GM18519 (cell line): ENCODE data around the gene MAP3K7.
"Not testable (repeated sequence)": the region's sequence is repeated elsewhere in the genome, so short reads cannot be mapped to it uniquely, and the experiment has no call there.

Experiments
- ATAC-seq: cut with Tn5 transposase; IDR thresholded peaks from one replicate; pipeline ENCODE4 v1.9.1; 2021; ENCODE audit warnings: mild to moderate bottlenecking, moderate library complexity; ENCODE audit not compliant: unreplicated experiment, low FRiP score

Gene MAP3K7

DNA sequence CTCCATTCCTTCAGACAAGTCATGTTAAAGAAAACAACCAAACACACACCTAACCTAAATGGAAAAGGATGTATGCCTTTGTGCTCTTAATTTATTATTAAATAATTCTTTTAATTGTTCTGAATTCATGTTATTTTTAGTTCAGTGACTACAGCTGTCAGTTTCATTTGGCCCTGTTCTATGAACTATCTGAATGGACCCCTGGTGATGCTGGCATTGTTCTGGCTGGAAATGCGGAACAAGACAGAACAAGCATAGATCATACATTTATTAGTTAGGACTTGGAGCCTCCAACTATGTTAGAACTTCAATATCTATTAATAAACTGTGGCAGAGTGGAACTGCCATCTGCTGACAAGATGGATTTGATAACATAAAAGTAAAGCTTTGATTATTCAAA, 5.7 kb downstream of the MAP3K7 start:
- ATAC-seq, result no peak

DNA sequence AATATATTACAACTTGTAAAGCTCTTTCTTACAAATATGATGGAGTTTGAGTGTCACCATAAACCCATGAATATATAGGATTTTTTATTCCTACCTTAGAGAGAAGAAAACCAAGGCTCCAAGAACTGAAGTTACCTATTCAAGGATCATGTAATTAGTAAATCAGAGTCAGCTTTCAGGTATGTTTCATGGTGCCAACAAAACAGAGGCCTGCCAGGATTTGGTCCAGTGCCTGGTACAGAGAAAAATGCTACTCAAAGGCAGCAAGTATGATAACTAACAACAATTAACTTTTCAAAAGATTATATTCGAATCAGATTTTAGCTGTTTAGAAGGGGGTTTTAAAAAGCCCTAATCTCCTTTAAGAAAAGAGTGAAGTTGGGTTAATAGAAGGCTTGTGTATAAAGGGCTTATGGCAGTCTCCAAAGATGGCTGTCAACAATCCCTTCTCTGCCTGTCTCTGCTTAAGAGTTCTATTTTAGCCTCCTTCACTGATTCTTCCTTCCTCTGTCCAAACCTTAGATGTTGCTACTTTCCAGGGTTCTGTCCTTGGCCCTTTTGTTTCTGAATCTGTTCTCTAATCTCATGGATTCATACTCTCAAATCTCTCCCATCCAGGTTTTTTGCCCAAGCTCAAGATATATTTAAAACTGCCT, 7.8 kb downstream of the MAP3K7 start:
- no peak for ATAC-seq

DNA sequence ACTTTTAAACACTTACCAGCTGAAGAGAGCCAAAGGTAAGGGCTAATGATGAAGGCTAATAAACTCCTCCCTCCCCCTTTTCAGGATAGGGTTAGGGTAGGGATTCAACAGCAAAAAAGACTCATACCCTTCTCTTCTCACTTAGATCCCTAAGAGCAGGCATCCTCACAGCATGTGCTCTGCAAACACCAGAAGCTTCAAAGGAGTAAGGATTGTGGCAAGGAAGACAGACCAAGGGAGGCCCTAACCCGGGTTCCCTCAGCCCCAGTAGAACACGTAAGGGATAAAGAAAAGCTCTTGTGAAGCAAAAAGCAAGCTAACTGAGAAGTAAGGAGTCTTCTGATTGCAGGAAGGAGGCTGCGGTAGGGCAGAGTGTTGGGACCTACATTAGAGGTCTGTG, 11.6 kb downstream of the MAP3K7 start:
- ATAC-seq, result no peak

DNA sequence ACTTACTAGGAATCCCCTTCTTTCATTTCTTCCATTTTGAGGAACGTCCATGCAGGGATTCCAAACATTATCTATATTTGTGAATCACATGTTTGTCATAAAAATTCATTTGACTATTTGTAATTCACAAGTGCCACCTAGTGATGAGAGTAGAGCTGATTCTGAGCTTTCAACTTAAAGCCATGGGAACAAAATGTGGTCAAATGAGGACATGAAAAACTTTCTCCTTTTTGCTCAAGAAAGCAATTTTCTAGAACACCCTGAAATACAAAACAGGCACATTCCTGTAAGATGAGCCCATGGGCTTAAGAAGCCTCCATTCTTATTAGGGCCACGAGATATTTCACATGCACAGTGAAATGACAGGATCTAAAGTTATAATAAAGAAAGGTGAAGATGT, 12.3 kb downstream of the MAP3K7 start:
- ATAC-seq, result no peak

DNA sequence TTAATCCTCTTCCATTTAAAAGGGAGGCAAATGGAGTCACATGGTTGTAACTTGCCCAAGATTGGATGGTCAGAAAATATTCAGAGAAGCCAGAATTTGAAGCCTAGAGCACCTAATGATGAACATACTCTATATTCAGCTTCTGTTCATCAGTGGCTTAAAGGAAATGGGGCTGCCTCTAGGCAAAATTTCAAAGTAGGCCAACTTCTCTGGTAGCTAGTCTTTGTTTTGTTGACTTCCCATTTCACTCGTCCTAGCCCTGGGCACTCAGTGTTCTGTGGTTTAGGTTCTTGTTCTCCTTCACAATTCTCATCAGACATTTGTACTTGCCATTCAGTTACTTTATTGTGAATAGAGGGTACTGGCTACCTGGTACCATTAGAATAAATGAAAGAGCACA, 13.2 kb downstream of the MAP3K7 start:
- no peak for ATAC-seq

DNA sequence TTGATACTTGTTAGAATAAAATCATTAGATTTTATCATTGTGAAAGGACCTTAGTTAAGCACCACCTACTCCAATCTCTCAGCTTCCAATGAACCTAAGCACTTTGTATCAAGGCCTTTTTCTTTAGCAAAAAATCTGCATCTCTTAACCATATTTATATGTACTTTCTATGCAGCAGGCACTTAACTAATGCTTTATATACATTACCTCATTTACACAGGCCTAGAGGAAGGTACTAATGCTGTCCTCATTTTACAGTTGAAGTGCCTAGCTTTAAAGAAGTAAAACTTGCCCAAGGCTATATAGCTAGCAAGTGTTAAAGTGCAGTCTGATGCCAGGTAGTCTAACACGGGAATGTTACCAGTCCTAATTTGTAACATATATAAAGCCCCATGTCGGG, 14.0 kb downstream of the MAP3K7 start:
- no peak for ATAC-seq

DNA sequence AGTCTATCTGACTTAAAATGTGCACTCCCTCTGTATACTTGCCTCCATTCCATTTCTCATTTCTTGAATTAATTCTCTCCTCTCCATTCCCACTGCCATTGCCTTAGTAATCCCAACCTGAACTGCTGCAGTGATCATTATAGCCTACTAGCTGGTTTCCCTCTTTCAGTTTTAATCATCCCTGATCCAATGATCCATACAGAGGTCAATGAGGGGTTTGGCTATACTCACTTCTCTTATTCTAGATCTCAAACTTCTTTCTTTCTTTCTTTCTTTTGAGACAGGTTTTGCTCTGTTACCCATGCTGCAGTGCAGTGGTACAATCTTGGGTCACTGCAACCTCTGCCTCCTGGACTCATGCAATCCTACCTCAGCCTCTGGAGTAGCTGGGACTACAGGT, 17.6 kb downstream of the MAP3K7 start:
- no peak for ATAC-seq

DNA sequence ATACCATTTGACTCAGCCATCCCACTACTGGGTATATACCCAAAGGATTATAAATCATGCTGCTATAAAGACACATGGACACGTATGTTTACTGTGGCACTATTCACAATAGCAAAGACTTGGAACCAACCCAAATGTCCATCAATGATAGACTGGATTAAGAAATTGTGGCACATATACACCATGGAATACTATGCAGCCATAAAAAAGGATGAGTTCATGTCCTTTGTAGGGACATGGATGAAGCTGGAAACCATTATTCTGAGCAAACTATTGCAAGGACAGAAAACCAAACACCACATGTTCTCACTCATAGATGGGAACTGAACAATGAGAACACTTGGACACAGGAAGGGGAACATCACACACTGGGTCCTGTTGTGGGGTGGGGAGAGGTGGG, 19.2 kb downstream of the MAP3K7 start:
- ATAC-seq, result not testable (repeated sequence)

DNA sequence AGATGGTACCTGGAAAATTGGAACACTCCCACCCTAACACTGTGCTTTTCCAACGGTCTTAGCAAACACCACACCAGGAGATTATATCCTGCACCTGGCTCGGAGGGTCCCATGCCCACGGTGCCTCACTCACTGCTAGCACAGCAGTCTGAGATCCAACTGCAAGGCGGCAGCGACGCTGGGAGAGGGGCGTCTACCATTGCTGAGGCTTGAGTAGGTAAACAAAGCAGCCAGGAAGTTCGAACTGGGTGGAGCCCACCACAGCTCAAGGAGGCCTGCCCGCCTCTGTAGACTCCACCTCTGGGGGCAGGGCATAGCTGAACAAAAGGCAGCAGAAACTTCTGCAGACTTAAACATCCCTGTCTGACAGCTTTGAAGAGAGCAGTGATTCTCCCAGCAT, 24.5 kb downstream of the MAP3K7 start:
- not testable (repeated sequence) for ATAC-seq

DNA sequence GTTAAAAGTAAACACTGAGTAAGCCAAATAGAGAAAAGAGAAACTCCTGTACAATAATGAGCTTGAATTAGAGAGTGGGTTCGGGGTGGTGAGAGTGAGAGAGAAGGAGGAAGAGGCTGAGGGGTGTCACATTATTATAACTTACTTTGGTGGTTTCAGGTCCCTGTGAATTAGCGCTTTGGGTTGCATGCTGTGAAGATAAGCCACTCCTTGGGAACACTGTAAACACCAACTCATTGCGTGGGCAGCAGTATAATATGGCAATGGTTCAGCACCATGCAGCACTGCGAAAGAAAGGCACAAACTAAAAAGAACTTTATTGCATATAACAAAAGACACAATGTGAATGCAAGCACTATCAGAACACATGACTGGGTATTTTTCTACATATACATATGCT, 26.9 kb downstream of the MAP3K7 start:
- no peak for ATAC-seq

DNA sequence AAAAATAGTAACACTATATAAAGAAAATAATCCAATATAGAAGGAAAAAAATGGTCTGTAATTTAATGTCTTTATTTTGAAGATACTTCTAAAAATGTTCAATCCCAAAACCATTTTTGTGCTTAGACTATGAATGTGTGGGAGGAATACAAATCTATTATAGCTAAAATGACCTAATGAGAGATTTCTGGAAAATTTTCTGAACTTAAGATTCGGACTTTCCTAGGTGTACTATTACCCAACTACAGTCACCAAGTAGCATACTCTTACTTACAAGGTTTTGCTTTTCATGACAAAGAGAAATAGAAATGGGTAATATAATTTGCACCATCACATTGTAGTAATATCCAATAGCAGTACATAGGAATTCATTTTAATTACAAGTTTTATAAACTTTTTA, 29.9 kb downstream of the MAP3K7 start:
- ATAC-seq, result no peak

DNA sequence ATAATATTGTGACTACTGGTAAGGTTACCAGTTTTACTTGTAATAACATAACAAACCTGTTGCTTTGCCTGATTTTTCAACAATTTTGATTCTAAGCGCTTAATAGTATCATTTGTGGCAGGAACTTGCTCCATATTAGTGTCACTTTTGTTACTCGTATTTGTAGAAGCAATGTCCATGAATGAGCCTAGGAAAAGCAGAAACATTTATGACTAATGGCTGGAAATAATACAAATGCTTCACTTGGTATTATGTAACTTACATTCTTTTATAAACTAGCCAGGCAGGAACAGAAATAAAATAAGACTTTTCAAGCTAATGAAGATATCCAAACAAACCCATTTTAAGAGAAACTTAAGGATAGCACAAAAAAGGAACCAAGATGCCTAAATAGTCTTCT, 38.9 kb downstream of the MAP3K7 start:
- ATAC-seq, result no peak

DNA sequence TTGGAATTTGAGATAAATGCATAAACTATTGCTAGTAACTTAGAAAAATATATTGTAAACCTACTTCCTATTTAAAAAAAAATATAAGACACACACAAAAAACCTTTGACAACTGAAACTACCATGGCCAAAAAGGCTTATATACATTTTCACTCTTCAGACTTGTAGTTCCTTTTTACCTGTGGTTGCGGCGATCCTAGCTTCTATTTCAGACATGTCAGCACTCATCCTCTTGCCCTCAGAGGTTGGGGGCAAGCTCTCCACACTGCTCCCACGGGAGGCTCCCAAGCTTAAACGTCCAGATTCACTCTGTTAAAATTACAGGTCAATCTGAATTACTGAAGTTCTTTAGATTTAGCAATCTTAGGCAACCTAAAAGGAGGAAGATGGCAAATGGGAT, 39.8 kb downstream of the MAP3K7 start:
- no peak for ATAC-seq

DNA sequence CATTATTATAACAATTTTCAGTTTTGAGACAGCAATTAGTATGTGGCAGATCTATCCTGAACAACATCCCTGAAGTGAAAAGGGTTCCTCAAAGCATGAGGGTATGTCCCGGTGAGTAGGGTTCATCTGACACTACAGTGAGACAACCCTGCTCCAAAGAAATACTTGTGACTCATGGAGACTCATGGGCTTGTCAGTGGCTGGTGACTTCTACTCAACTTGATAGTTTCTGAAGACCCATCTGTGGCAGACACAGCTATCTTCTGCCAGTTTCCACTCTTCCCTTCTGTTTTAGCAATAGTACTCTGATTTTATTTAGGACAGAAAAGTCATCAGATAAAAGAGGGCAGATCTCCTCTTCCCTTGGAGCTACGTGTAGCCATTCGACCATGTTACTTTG, 41.4 kb downstream of the MAP3K7 start:
- ATAC-seq, result no peak

DNA sequence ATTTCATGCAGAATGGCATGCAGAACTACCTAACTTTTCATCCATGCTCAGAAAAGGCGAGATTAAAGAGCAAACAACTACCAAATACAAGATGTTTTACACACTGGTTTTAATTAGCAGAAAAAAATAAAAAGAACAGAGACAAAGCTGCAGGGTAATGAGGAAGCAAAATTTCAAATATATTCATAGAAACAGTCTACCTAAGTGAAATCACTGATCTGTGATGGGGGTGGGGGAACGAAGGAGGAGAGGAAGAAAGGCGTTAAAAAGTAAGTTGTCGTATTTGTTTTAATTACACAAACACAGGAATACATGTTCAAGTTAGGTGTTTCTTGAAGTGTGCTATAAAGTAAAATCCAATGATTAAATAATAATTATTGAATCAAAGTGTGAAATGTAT, 42.1 kb downstream of the MAP3K7 start:
- ATAC-seq, result no peak

DNA sequence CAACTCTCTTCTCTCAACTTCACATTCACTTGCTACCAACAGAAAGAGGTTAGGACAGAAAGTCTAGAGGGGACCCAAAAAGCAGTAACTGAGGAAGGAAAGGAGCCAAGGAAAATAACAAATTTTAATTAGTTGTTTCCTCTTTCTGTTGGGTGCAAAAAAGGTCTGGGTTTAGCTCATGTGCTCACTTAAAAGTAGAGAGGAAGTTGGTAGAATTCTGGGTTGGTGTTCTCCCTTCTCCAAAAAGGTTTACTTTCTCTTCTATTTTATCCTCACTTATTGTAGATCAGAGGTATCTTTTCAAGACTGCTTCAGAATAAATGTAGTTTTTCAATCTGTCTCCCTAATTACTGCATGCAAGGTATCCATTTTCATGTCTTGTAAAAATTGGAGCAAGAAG, 42.8 kb downstream of the MAP3K7 start:
- ATAC-seq, result no peak

DNA sequence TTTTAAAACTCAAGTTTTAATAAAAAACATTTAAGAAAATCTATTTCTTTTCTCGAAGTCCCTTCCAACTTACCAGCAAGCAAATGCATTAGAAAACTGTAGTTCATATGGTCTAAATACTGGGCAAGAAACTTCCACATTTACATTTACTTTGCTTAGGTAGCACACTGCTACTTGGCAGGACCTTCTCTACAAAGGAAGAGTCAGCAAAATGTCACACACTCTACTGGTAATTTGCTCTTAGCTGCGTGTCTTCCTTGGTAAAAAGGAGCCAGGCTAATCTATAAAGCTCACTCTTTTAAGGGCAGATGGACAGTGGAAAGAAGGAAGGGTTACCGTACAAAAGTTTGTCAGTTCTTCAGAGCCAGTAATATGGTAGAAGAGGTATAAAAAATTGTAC, 45.7 kb downstream of the MAP3K7 start:
- no peak for ATAC-seq

DNA sequence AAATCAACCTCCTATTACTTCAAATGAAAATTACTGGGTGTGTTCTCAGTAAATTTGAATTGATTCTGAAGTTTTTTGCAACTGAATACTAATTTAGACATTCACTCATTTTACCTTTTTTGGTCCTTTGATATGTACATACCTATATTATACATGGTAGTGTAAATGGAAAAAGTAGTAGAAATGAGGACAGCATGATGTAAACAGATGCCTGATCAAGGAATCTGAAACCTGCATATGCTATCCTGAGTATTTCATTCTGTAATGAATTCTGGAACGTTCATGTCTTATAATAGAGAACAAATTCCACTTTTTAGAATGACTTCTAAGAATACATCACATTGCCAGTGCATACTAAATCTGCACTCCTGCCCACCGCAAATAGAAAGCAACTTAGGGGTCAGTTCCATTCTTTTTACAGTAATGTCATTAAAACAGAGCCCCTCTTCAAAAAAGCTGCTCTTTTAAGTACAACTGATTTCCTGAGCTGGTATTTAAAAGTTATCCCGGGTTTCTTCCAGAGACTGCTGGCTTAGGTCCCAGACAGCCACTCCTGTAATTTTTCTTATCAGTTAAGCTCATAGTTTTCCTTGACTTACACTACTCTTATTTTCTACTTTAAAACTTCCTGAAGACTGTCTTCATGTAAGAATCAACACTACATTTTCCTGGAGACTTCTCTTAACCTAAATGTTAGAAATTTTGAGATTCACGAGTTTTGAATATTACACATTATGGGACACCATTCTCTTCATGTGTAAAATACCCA, 48.4 kb downstream of the MAP3K7 start:
- peak; percentile 4 for ATAC-seq

DNA sequence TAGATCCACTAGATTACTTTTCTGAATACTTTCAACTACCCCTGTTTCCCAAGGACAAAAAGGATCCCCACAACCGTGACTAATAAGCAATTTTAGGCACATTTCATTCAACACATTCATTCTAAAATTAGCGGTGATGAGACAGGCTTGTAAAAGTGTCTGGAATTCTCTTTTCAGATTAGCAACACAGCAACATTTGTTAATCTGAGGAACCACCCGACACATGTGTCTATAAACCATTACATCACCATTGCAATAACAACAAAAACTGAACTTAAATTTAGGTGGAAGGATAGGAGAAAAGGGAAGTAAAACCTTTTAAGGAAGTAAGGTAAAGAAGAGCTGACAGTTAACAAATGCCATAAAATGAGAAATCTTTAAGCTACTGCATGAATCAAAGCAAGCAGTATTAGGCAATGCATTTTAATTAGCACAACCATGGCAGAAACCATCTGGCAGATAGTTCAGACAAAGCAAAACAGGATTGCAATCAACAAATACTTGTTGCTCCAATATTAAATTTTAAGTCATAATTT, 49.1 kb downstream of the MAP3K7 start:
- ATAC-seq, result peak; percentile 81

DNA sequence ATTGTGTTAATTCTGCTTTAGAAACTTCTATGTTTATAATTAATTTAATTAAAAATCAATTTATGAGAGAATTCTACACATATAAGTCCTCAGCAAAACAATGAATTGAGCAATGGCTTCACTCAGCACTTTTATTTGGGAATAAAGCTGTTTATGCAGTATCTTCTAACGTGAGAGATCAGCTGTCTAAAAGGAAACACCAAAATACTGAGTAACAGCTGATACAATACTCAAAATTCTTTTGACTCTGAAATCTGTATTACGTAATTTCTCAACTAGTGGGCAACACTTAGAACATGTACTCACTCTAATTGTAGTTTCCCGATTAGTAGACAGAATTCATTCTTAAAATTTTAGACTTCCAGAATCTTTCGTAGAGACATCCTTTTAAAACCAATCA, 49.8 kb downstream of the MAP3K7 start:
- no peak for ATAC-seq

DNA sequence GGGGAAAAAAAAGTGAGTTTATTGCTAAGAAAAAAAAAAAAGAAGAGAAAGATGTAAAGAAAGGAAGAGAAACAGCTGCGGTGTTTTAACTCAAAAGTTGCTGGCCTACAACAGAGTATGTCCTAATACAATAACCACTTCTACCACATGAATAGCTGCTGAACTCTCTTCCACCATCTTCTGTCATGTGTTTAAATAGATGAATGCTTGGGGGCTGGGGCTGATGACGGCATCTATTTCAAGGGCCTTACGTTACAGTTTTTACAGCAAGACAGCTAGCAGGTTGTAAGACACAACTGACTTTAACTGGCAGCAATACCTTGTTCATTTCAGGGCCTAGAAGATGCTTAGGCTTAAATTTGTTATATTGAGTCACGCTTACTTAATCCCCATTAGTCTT, 50.4 kb downstream of the MAP3K7 start:
- ATAC-seq, result no peak
